Dermis microvascular lymphatic vessel endothelial cell (primary cell): ENCODE results near the gene ANKH. TPM values are rescaled to one million over a fixed set of nuclear protein-coding genes. Genes with fewer than 3 reads are reported as not detected.

ENCODE experiments used
- DNase-seq, 2 donors: peaks; one replicate each; pipeline versions ENCODE4 v3.0.0 to v3.0.0-alpha.2; 2010; ENCODE audit warnings: low read depth in 2 of 2
- total RNA-seq: library from RNA; depleted of rRNA; stranded (reverse); fragments of >200 nt; gene quantifications from 2 replicates; pipeline ENCODE4 v1.2.1, GENCODE V29; 2014

ANKH gene
- total RNA-seq, 1 donor from 2014 or later = 12.7 TPM

GRCh38 chr5:14718778-14719177 is 152.8 kb downstream of the ANKH start:
- no peak for DNase-seq

GRCh38 chr5:14716755-14717752 is 154.5 kb downstream of the ANKH start:
- DNase-seq = no peak

DNA sequence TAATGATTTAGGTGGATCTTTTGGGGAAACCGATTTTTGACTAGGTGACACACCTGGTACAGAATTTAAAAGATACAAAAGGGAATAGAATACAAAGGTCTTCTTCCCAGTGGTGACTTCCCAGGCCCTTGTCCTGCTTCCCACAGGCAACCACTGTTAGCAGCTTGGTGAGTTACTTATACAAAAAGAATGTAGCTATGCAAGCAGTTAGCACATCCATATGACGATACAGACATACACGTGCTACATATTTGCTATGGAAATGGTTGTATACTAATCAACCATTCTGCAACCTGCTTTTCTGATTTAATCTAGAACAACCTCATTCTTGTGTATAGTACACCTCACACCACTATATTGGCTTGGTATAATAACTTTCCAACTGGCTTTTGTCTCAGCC is 156.1 kb downstream of the ANKH start:
- DNase-seq = no peak

GRCh38 chr5:14714706-14715105 is 156.9 kb downstream of the ANKH start:
- DNase-seq = no peak

- no peak for DNase-seq
These were observed 157.8 kb downstream of the ANKH start for GRCh38 chr5:14713476-14714390.

GRCh38 chr5:14712666-14713065 is 158.9 kb downstream of the ANKH start:
- no peak for DNase-seq

- DNase-seq = no peak
These were observed 159.4 kb downstream of the ANKH start for GRCh38 chr5:14712131-14712530.

DNA sequence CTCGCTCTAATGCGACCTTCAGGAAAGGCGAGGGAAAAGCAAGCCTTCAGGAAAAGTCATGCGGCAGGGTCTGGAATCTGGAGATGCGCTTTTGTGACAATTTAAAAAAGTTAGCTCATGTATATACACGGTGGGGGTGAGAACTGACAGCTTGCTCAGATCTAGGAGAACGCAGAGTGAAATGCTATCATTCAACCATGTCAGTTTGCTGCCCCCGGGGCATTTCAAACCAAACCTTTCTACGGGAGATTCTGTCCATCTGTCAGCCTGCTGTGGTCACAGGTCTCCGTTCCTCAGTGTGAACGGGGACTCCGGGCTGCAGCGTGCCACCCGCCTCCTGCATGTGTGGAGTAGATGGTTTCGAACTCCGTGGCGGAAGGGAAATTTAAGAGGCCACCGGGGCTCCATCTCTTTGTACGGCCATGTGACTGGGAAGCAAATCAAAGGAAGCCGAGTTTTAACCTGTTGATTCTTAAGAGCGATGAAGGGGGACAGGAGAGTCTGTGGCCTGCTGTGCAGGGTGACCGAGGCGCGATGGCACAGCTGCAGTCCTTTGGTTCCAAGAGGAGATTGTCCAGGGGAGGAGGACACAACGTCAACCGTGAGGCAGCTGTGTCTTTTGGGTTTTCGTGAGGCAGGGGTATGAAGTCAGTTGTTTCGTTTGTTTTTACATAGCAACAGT is 161.1 kb downstream of the ANKH start:
- no peak for DNase-seq

GRCh38 chr5:14708551-14708950 is 163.0 kb downstream of the ANKH start:
- no peak for DNase-seq

- no peak for DNase-seq
These were observed 163.7 kb downstream of the ANKH start for GRCh38 chr5:14707811-14708390.

DNA sequence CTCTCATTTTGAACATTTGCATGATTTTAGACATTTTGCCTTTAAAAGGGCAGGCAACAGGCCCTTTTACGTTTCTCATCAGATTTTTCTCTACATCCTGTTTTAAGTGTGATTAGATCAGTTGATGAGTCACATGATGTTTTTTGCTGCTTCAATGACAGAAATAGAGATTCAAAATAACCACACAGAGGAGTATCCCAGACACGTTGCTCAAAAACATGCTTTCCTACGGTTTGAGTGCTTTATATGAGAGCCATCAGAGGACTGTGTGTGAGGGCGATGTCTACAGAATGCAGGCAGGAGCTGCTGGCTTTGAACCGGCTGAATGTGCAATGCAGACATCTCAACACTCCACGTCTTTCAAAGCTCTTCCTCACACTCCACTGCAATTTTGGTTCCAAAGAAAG is 165.0 kb downstream of the ANKH start:
- DNase-seq = peak; percentile 61 to 86

DNA sequence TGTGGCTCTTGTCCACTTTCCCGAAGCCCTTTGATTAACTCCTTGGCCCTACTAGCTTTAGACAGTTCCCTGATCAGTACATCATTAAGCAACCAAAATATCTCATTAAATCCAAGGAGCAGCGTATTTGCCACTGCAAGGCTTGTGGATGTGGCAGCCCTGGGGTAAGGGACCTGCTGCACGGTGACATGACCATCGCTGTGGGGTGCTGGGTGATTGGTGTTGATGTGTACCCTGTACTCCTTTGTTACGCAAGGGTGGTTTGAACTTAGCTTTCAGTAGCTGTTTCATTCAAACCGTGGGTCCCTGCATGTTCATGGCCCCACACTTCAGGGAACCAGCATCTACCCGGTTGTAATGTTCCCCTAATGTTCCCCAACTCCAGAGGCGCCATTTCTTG is 166.0 kb downstream of the ANKH start:
- DNase-seq = no peak

DNA sequence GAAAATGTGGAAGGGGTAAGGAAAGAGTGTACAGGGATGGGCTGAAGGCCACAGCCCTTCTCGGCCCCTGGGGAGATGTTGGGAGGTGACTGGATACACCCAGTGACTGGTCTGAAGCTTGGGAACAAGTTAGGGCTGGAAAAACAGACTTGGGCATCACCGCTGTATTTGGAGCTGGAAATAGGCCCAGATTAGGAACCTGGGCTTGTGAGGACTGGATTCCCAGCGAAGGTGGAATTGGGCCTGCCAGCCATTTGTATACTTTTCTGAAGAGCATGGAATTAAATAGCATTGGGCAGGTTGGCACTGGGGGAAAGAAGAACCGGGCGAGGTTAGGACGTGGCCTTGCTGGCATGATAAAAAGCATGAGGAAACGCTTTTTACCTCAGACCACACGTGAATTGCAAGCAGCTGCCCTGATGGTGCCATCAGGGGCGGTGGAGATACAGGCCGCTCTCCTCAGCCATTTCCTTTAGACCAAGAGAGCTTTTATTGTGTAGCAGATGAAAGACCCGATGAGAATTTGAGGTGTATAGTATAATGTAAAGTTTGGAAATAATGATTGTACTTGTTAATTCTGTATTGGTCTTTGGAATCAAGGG is 169.2 kb downstream of the ANKH start:
- no peak for DNase-seq

DNA sequence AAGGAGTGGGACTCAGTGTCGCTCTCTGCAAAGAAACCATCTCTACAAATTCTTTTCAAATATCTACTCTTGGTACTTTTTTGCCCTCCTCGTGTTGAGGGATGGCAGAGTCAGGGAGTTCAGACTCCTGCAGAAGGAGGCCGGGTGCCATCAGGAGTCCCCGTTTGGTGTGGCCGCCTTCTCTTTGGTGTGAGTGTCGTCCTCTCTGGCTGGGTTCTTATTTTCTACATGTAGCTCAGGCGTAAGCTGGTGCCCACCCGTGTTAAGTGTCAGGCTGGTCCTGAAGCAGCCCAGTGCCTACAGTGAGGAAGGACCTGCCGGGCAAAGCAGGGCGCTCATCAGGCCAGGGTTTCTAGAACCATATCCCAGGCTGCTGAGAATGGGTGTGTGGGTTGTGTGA is 170.0 kb downstream of the ANKH start:
- DNase-seq = no peak

DNA sequence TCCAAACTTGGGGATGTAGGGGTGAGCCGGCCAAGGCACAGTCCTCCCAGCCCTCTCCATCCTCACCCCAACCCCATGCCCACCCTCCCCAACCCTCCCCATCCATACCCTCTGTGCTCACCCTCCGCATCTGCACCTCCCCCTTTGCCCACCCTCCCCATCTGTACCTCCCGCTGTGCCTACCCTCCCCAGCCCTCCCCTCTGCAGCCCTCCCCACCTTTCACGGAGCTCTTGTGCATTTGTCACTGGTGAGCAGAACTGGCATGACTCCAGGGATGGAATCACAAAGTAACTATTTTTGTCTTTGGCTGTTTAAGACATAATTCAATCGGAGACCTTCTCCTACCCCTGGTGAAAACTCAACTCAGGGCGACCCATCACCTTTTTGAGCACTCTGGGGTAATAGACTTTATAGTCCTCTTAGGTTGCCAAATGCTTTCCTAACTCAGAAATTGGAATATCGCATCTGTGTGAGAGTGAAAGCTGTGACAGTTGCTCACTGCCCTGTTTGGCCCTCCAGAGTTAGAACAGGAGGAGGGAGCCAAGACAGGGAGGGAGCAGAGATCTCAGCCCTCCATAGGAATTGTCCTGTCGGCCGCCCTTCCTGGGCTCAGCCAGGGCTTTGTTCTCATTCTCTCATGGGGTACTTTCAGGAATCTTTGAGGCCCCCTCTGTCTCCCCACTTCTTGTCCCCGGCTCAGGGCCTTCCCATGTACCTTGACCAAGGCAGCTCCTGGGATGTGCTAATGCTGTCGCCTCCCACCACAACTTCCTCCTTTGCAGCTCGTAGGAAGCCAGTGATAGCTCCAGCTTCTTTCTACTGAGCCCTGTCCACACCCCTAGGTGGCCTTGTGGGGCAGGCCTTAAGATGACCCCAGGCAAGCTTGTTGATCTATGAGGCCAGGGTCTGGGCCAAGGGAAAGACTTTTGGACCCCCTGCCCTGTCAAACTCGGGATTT is 170.8 kb downstream of the ANKH start:
- DNase-seq = no peak

DNA sequence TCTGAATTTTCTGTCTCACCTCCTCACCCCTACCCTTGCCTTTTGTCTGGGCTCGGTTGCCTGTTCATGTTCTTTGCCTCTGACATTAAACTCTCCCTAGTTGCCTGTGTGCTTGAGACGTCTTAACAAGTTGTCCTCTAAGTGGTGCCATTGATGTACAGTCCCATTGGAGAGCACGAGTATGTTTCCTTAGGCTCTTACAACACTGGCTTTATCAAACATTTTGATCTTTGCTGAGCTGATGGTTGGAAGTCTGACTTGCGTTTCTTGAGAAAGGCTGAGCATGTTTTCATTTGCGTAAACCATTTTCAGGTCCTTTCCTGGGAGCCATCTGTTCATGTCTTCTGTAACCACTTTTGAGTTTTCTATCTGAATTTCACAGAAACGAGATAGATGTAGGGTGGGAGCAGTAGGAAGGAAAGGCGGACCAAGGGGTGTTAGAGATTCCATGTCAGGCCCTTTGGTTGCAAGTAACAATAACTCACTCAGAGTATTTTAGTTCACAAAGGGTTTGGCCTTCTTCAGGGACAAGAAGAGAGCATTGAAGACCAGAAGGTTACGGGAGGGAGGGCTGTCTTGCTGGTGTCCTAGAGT is 171.7 kb downstream of the ANKH start:
- DNase-seq = no peak

GRCh38 chr5:14699159-14699558 is 172.4 kb downstream of the ANKH start:
- DNase-seq = no peak

- no peak for DNase-seq
These were observed 173.1 kb downstream of the ANKH start for GRCh38 chr5:14698495-14698894.

GRCh38 chr5:14696851-14697250 is 174.7 kb downstream of the ANKH start:
- DNase-seq = no peak
